Astrocyte (in vitro differentiated cells and primary cell): ENCODE results near the gene FOSL2.

Experiments
- CTCF ChIP-seq: IDR thresholded peaks from 2 replicates; pipeline ENCODE4 v1.5.1; 2011; ENCODE audit warnings: low read depth, mild to moderate bottlenecking, inconsistent platforms, low read length, moderate library complexity; ENCODE audit not compliant: insufficient read depth
- EZH2 ChIP-seq: IDR thresholded peaks from 2 replicates; pipeline ENCODE4 v1.6.1; 2012; ENCODE audit warnings: mild to moderate bottlenecking, low read length, inconsistent platforms; ENCODE audit not compliant: insufficient read depth

DNA sequence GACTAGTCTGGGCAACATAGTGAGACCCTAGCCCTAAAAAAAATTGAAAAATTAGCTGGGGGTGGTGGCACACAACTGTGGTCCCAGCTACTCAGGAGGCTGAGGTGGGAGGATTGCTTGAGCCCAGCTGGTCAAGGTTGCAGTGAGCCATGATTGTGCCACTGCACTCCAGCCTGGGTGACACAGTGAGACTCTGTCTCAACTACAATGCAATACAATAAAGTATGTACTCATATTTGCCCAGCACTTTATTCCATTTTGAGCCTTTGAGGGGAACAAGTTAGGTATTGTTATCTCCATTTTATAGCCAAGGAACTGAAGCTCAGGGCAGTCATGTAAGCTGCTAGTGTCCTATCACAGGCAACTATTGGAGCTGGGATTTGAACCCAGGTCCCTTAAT is 53.9 kb downstream of the FOSL2 start:
- no peak for TF ChIP-seq CTCF
- no peak for TF ChIP-seq EZH2
